NCI-H187 treated with DMSO at 0.1 percent for 48 hours (cell line): Measurements from ENCODE around the gene TRIM66.

Experiments
- DNase-seq: peaks from one replicate; lab custom pipeline; 2025; lab: John Stamatoyannopoulos, UW

TRIM66 gene

GRCh38 chr11:8605971-8606563, 76.4 kb downstream of the TRIM66 start:
- no peak for DNase-seq

- no peak for DNase-seq
Measured at GRCh38 chr11:8604078-8604723, 78.3 kb downstream of the TRIM66 start.

DNA sequence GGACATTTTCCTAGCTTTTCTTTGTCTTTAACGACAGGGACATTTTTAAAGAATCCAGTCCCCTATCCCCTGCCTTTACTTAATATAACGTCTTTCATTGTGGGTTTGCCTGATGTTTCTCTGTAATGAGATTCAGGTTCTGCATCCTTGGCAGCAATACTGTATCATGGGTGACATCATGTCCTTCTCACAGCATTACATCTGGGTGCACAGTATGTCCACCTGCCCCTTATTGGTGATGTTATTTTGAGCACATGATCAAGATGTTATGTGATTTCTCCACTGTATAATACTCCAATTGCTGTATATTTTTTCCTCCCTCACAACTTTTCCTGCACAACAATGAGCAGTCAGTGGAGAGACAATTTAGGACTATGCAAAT, 78.8 kb downstream of the TRIM66 start:
- no peak for DNase-seq

DNA sequence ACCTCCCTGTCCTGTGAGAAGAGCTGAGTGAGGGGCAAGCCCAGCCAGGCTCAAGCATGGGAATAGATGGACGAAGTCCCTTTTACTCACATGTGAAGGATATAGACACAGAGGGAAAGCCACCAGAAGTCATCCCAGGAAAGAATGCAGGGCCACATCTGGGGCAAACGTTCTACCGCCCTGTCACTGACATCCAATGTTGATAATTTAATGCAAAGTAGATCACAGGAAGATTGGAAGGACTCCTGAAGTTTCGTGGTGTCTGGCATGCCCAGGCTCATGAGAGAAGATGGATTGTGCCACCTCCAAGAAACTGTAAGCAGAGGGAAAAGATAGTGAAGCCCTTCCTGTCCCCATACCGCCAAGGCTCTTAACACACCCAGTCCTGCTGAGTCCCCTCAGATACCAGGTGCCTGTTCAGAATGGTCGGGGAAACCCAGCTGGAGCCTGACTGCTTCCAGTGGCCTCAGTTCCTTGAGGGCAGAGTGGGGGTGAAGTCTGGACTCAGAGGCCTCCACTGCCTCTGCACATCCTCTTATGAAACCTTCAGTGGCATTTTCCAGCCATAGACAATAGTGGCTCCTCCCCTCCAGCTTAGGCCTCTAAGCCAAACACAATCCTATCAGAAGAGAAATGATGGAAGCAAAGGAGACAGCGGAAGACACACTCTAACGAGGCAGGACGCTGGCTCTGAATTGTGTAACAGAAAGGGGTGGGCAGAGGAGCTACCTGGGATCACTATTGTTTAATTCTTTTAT, 80.9 kb downstream of the TRIM66 start:
- no peak for DNase-seq

- DNase-seq: no peak
Measured at GRCh38 chr11:8598506-8598905, 84.0 kb downstream of the TRIM66 start.

DNA sequence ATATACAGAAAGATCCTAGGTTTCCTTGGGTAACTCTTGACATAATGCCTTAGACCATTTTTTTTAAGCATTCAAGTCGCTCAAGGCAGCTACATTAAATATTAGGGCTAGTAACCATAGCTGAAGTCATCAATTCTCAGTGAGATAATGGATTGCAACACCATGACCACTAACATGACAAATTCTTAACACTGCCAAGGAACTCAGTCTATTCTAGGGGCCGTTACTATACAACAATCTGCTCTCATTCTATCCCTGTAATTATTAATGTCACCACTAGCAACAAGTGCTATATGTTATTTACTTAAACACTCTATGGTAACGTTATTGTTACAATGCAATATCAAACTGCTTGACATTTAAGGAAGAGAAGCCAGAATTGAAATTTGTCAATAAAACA, 85.3 kb downstream of the TRIM66 start:
- DNase-seq: no peak

DNA sequence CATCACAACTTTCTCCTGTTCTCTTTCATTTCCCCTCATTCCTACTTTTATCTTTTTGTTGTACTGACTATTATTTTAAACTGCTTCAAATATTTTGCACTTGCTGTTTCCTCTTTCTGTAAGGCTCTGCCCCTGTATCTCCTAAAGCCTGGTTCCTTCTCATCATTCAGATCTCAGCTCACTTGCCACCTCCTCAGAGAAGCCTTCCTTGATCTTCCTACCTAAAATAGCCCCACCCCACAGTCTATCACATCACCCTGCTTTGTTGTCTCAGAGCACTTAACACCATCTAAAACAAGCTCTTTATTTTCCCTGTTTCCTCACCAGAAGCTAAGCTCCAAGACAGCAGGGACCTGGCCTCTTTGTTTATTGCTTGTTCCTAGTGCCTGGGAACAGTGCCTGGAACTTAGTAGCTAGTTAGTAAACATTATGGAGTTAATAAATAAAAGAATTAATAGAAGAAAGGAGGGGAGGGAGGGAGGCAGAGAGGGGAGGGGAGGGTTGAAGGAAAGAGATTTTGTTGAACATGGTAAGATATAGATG, 85.9 kb downstream of the TRIM66 start:
- DNase-seq: no peak

DNA sequence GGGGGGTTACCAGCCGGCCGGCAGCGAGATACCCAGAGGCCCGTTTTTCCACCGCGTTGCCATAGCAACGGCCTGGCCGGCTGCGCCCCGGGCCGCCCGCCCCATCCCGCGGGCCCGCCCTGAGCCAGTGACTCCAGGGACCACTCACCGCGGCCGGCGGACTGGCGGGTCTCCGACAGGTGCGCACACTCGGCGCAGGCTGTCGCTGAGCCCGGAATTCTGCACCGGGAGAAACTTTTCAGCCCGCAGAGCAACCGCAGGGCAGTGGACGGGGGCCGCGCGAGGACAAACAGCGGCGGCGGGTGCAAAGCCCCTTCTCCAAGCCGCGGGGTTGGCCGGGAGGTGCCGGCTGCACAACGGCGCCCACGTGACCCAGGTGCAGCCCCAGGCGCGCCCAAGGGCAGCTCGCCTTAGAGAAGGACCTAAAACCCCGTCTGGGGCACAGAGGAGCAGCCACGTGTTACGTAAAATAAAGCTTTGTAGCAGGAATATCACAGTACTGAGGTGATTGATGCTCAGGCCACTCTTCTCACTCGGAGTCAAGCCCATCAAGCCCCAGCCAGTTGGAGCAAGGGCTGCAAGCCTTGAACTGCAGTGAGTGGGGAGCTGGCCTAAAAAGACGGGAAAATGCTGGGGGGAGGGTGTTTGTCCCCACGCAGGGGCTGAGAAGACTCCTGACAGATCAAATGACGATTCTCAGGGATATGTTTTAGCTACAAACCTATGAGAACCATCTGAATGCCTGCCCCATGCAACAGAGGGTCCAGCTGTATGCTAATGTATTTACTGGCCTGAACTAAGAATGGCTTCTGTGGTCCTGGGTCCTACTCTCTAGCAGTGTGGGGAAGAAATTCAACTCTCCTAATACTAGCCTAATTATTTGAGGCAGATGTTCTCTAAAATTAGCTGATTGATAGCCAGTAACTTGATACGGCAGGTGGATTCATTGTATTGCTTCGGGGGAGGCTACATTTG, 88.2 kb downstream of the TRIM66 start, which contains the start of gene STK33:
Gene STK33 (minus strand): TSS at position 294 of the 975 bp plus-strand sequence. CDS start 119,323 bp downstream, outside the sequence.
- peak; percentile 17 for DNase-seq

DNA sequence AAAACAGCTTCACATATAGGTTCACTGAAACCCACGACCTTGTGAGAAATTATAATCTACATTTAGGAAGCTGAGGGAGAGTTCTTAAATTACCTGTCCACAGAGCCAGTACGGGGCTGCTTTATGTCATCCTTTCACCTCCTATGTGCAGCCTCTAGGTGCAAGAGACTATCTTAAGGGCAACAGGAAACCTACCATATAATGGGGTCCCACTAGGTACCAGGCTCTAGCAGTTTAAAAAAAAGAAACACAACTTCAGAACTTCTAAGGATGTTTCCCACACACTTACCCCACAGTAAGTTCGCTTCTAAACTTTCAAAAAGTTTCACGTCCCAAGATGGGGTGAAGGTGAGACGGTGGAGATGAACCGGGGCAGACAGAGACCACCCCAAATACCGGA, 89.0 kb downstream of the TRIM66 start:
- DNase-seq: no peak

DNA sequence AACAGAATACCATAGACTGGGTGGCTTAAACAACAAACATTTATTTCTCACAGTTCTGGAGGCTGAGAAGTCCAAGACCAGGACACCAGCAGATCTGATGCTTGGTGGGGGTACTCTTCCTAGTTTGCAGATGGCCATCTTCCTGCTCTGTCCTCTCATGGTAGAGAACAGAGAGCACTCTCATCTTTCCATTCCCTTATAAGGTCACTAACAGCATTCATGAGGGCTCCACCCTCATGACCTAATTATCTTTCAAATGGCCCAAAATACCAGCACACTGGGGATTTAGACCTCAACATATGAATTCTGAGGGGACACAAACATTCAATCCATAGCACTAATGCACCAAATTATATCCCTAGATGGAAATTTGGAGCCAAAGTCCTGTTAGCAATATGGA, 94.5 kb downstream of the TRIM66 start:
- DNase-seq: no peak

GRCh38 chr11:8586805-8587204, 95.7 kb downstream of the TRIM66 start:
- no peak for DNase-seq

DNA sequence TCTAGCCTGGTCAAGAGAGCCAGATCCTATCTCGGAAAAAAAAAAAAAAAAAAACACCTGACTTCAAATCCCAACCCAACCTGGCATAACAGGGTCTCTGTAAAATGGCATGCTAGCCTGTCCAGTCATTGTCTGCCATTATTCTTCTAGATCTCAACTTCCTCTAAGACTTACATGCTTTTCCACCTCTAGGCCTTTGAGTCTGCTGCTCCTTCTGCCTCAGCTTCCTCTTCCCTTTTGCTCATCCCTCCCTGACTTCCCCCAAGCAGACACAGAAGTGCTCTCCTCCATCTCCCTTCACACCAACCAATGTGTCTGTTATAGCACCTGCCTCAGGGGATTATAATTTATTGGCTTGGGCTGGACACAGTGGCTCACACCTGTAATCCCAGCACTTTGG, 96.3 kb downstream of the TRIM66 start:
- no peak for DNase-seq

DNA sequence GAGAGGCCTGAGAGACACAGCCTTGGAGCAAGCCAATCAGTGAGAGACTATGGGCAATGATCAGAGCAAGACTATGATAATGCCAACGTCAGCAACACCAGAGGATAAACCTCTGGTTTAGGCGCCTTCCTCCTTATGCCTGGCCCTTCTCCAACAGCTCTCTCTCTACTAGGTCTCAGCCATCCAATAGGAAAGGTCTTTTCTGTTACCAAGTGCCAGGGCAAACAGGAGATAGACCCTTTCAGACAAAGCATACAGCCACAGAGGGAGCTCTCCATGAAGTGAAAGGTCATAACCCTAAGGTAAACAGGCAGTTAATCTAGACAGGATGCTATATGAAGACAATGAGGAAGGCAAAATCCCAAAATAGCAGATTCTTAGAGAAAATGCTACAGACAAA, 98.0 kb downstream of the TRIM66 start:
- DNase-seq: no peak

- DNase-seq: no peak
Measured at GRCh38 chr11:8584082-8584481, 98.4 kb downstream of the TRIM66 start.

GRCh38 chr11:8581300-8581699, 101.2 kb downstream of the TRIM66 start:
- no peak for DNase-seq

GRCh38 chr11:8577791-8578581, 104.5 kb downstream of the TRIM66 start:
- no peak for DNase-seq

GRCh38 chr11:8574798-8575197, 107.7 kb downstream of the TRIM66 start:
- DNase-seq: no peak

DNA sequence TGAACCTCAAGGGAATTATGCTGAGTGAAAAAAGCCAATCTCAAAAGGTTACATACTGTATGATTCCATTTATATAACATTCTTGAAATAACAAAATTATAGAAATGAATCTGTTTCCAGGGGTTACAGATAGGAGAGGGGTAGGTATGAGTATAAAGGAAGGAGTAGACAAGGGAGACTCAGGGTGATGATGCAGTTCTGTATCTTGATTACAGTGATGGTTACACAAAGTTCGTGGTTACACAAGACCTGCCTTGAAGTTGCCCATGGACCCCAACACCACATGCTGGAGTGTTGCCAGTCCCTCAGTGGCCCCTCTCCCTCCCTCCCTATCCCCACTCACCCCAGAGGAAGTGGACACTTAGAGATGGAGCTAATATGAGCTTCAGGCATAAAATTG, 108.7 kb downstream of the TRIM66 start:
- DNase-seq: no peak

- no peak for DNase-seq
Measured at GRCh38 chr11:8567602-8568198, 114.8 kb downstream of the TRIM66 start.

GRCh38 chr11:8566613-8567210, 115.8 kb downstream of the TRIM66 start:
- no peak for DNase-seq
